Psoas muscle (tissue), 8 donors: ENCODE measurements around the gene UFSP2. TPM values are rescaled to one million over a fixed set of nuclear protein-coding genes. Genes with fewer than 3 reads are reported as not detected.

Experiments
- ATAC-seq, 4 donors: fragments of 200-7000 bp; cut with Tn5 transposase; one replicate each; pipeline ENCODE4 v1.9.1; 2020; ENCODE audit warnings: moderate library complexity in 3 of 4, mild to moderate bottlenecking in 2 of 4
- DNase-seq, 2 donors: peaks; one replicate each; pipeline ENCODE4 v3.0.0-alpha.2; 2020
- H3K27ac ChIP-seq: fragments of 200-600 bp; one replicate; pipeline ENCODE4 v1.8.0; 2022
- H3K27me3 ChIP-seq, 3 donors: fragments of 200-600 bp in 1 of 3; one replicate each; pipeline versions ENCODE4 v1.6.1 to v1.8.0; 2013 to 2022; ENCODE audit warnings: low read length in 2 of 3, mild to moderate bottlenecking in 2 of 3, moderate library complexity in 1 of 3; ENCODE audit not compliant: insufficient read depth in 3 of 3
- H3K36me3 ChIP-seq, 2 donors: fragments of 200-600 bp in 1 of 2; one replicate each; pipeline versions ENCODE4 v1.6.1 to v1.8.0; 2013 to 2022; ENCODE audit warnings: low read depth in 1 of 2, mild to moderate bottlenecking in 1 of 2, moderate library complexity in 1 of 2; ENCODE audit not compliant: insufficient read depth in 1 of 2
- H3K4me1 ChIP-seq: fragments of 200-600 bp; one replicate; pipeline ENCODE4 v1.8.0; 2022
- H3K4me3 ChIP-seq: fragments of 200-600 bp; one replicate; pipeline ENCODE4 v1.8.0; 2022; ENCODE audit warnings: mild to moderate bottlenecking
- H3K9me3 ChIP-seq: fragments of 200-600 bp; one replicate; pipeline ENCODE4 v1.8.0; 2022
- CTCF ChIP-seq: fragments of 200-600 bp; IDR thresholded peaks from one replicate; pipeline ENCODE4 v1.8.0; 2022; ENCODE audit warnings: antibody characterized with exemption
- WGBS, 3 donors: extraction: QIAGEN DNeasy Blood & Tissue Kit; methylation state at CpG; one replicate each; pipeline versions ENCODE4 v1.1.6 to v1.1.7; 2013; 5-methylcytosine and 5-hydroxymethylcytosine counted together
- intact Hi-C, 2 donors: fragments of 100-400 bp; cut with DNase I; formaldehyde crosslinking; loops; one replicate each; pipeline versions ENCODE4 v1.11.0 to v1.14.2; 2022
- polyA plus RNA-seq, 3 donors: library from polyadenylated mRNA; stranded (reverse); fragments of 200-250 nt; gene quantifications; one replicate each; pipeline ENCODE4 v1.2.3, GENCODE V29; 2013
- total RNA-seq, 4 donors: library from RNA; stranded (reverse); fragmentation: NEBNext Ultra II Directional in 2 of 4; extraction: Animal tissue kit (Norgen Biotek cat#: 25700) in 2 of 4; gene quantifications; one replicate each; pipeline versions ENCODE4 v1.2.1 to v1.2.4, GENCODE V29; 2021 to 2023
- donor health status: healthy with polysubstance abuse.
- donor health status: DM: no; HTN: no; CAD: no; lungs with moderate emphysema.
- donor health status: Bipolar disorder and iron deficiency.
- donor health status: healthy.
- donor health status: DM: yes; HTN: yes; CAD: no.
- donor health status: DM: no; HTN: no; CAD: no.
- donor health status: DM: no; HTN: no; CAD: no.
- donor health status: DM: yes; HTN: yes; CAD: no.

The UFSP2 gene
- total and polyA plus RNA-seq, 7 donors: 22.5 to 45.5 (median 33.8) TPM

- no peak overlapping the region for H3K27ac ChIP-seq
- ATAC-seq (no peak), DNase-seq (no peak)
- no peaks in the 10 kb centered on the region for H3K27me3 ChIP-seq
- intact Hi-C loops: no loop called here
- H3K4me3 ChIP-seq: no peak overlapping the region
- no peaks in the 10 kb centered on the region for H3K36me3 ChIP-seq
- 95% methylated on average over 13 of the region's 13 CpGs for WGBS, 3 donors
- no peaks in the 10 kb centered on the region for H3K4me1 ChIP-seq
- no peaks in the 10 kb centered on the region for H3K9me3 ChIP-seq
- no peak for TF ChIP-seq CTCF
Measured at GRCh38 chr4:185379326-185380295, 46.2 kb downstream of the UFSP2 start.

GRCh38 chr4:185378264-185378663 lies 47.5 kb downstream of the UFSP2 start:
- Histone ChIP-seq H3K4me3 (no peak overlapping the region), H3K9me3 (no peaks in the 10 kb centered on the region), H3K36me3 (peaks cover 0 to 4% of the 10 kb centered on the region in 2 donors), H3K4me1 (no peaks in the 10 kb centered on the region), H3K27ac (no peak overlapping the region), H3K27me3 (no peaks in the 10 kb centered on the region)
- ATAC-seq: no peak
- WGBS, 3 donors: 88 to 98% (median 90%) methylated on average over 6 of the region's 6 CpGs
- intact Hi-C loops: no loop called here
- no peak for TF ChIP-seq CTCF
- DNase-seq: no peak

- TF ChIP-seq CTCF: no peak
Measured at GRCh38 chr4:185374573-185374972, 51.2 kb downstream of the UFSP2 start.

GRCh38 chr4:185374027-185374426 lies 51.7 kb downstream of the UFSP2 start:
- ATAC-seq (no peak), DNase-seq (no peak)
- Histone ChIP-seq H3K4me3 (no peak overlapping the region), H3K36me3 (peaks cover 0 to 39% of the 10 kb centered on the region in 2 donors), H3K9me3 (no peaks in the 10 kb centered on the region), H3K27me3 (no peaks in the 10 kb centered on the region), H3K4me1 (no peaks in the 10 kb centered on the region), H3K27ac (no peak overlapping the region)
- 87 to 89% (median 88%) methylated on average over 7 of the region's 7 CpGs for WGBS, 3 donors
- no peak for TF ChIP-seq CTCF
- intact Hi-C loops: no loop called here

More at GRCh38 chr4:185374573-185374972, 51.2 kb downstream of the UFSP2 start:
- intact Hi-C loops: no loop called here
- Histone ChIP-seq H3K36me3 (peaks cover 0 to 39% of the 10 kb centered on the region in 2 donors), H3K4me1 (no peaks in the 10 kb centered on the region), H3K27ac (no peak overlapping the region), H3K4me3 (no peak overlapping the region), H3K27me3 (no peaks in the 10 kb centered on the region), H3K9me3 (no peaks in the 10 kb centered on the region)
- 76 to 84% (median 80%) methylated on average over 6 of the region's 6 CpGs for WGBS, 3 donors
- ATAC-seq (no peak), DNase-seq (no peak)
